Activated B cell treated with CpG ODN at 0.5 μM for 24 hours (primary cell): ENCODE results near the gene RPL12. TPM values are rescaled to one million over a fixed set of nuclear protein-coding genes. Genes with fewer than 3 reads are reported as not detected.
A peak's percentile ranks its signal among the peaks of the same experiment; 100 is the strongest.

Source experiments
- ATAC-seq: fragments of 200-7000 bp; cut with Tn5 transposase; one replicate; pipeline ENCODE4 v1.10.0; 2021; ENCODE audit warnings: low read depth, mild to moderate bottlenecking, moderate library complexity
- CTCF ChIA-PET: fragments of 350-600 bp; sonication (Branson Sonifier 250); formaldehyde crosslinking; loops from one replicate; lab custom pipeline; 2021; ENCODE audit warnings: antibody characterized with exemption; lab: Charles Lee
- POLR2A ChIA-PET: fragments of 350-600 bp; sonication (Branson Sonifier 250); formaldehyde crosslinking; loops from one replicate; lab custom pipeline; 2021; ENCODE audit warnings: antibody characterized with exemption; lab: Charles Lee
- DNase-seq: peaks from one replicate; pipeline ENCODE4 v3.0.0; 2022
- H3K27ac Mint-ChIP-seq: one replicate; pipeline ENCODE4 v1.8.0; 2020; ENCODE audit warnings: mixed read lengths
- H3K27me3 Mint-ChIP-seq: one replicate; pipeline ENCODE4 v1.8.0; 2021; ENCODE audit warnings: mixed read lengths
- H3K36me3 Mint-ChIP-seq: one replicate; pipeline ENCODE4 v1.8.0; 2021; ENCODE audit warnings: low read depth, mixed read lengths
- H3K4me1 Mint-ChIP-seq: one replicate; pipeline ENCODE4 v1.8.0; 2021; ENCODE audit warnings: mixed read lengths
- H3K4me3 Mint-ChIP-seq: one replicate; pipeline ENCODE4 v1.8.0; 2020; ENCODE audit warnings: mild to moderate bottlenecking, mixed read lengths
- H3K9me3 Mint-ChIP-seq: one replicate; pipeline ENCODE4 v1.8.0; 2020; ENCODE audit warnings: mixed read lengths
- intact Hi-C: fragments of 100-400 bp; cut with micrococcal nuclease; formaldehyde crosslinking; loops from one replicate; pipeline ENCODE4 v1.15.1; 2024
- total RNA-seq: library from RNA; stranded (reverse); gene quantifications from 2 replicates; pipeline ENCODE4 v1.2.3, GENCODE V29; 2022
- TF ChIP-seq, protein P1 (sequence below): fragments of 200-600 bp; IDR thresholded peaks from one replicate; pipeline ENCODE4 v1.8.0; 2022; ENCODE audit warnings: antibody characterized with exemption, mild to moderate bottlenecking

Gene RPL12
- total RNA-seq, 1 donor from 2014 or later = 2,307 TPM

DNA sequence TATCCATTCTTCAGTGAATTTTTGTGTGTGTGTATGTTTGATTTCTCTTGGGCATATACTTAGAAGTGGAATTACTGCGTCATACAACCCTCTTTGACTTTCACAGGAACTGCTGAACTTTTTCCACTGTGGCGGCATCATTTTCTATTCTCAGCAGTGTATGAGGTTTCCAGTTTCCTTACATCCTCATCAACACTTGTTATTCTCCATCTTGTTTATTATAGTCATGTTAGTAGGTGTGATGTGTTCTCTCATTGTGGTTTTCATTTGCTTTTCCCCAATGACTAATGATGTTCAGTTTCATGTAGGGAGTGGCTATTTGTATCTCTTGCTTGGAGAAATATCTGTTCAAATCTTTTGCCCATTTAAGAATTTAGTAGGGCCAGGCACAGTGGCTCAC lies 24.4 kb downstream of the RPL12 start:
- Mint-ChIP-seq H3K27ac (no peak overlapping the region), H3K9me3 (no peaks in the 10 kb centered on the region), H3K4me1 (peaks cover 41% of the 10 kb centered on the region), H3K4me3 (peak overlapping the region; percentile 33), H3K36me3 (peaks cover 45% of the 10 kb centered on the region), H3K27me3 (no peaks in the 10 kb centered on the region)
- ChIA-PET CTCF (no interaction called here), POLR2A (no interaction called here)
- DNase-seq = no peak
- TF ChIP-seq, protein P1, sequence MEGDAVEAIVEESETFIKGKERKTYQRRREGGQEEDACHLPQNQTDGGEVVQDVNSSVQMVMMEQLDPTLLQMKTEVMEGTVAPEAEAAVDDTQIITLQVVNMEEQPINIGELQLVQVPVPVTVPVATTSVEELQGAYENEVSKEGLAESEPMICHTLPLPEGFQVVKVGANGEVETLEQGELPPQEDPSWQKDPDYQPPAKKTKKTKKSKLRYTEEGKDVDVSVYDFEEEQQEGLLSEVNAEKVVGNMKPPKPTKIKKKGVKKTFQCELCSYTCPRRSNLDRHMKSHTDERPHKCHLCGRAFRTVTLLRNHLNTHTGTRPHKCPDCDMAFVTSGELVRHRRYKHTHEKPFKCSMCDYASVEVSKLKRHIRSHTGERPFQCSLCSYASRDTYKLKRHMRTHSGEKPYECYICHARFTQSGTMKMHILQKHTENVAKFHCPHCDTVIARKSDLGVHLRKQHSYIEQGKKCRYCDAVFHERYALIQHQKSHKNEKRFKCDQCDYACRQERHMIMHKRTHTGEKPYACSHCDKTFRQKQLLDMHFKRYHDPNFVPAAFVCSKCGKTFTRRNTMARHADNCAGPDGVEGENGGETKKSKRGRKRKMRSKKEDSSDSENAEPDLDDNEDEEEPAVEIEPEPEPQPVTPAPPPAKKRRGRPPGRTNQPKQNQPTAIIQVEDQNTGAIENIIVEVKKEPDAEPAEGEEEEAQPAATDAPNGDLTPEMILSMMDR = no peak
- intact Hi-C loops = no loop called here
- no peak for ATAC-seq

GRCh38 chr9:127424676-127424999 lies 26.6 kb downstream of the RPL12 start:
- Mint-ChIP-seq H3K9me3 (no peaks in the 10 kb centered on the region), H3K4me3 (peak overlapping the region; percentile 99), H3K27ac (peak overlapping the region; percentile 98), H3K27me3 (no peaks in the 10 kb centered on the region), H3K36me3 (peaks cover 30% of the 10 kb centered on the region), H3K4me1 (peaks cover 41% of the 10 kb centered on the region)
- ATAC-seq (no peak), DNase-seq (no peak)
- CTCF ChIA-PET = interaction anchor here (1.3 kb wide), 1 partner anchor 210 kb away, joined by 3 read pairs; no protein-coding TSS in a partner anchor
- TF ChIP-seq, protein P1 = no peak
- intact Hi-C loops = loop anchor here (1.0 to 2.0 kb wide), 4 partner anchors 27 to 210 kb away; partner anchors contain the start of genes LRSAM1, RPL12 and SLC2A8
- POLR2A ChIA-PET = interaction anchor here (0.6 to 2.5 kb wide), 14 partner anchors 9 to 1128 kb away, joined by 3 to 39 read pairs (median 4); partner anchors contain the start of genes LRSAM1, RPL12, SLC2A8 and SPTAN1

DNA sequence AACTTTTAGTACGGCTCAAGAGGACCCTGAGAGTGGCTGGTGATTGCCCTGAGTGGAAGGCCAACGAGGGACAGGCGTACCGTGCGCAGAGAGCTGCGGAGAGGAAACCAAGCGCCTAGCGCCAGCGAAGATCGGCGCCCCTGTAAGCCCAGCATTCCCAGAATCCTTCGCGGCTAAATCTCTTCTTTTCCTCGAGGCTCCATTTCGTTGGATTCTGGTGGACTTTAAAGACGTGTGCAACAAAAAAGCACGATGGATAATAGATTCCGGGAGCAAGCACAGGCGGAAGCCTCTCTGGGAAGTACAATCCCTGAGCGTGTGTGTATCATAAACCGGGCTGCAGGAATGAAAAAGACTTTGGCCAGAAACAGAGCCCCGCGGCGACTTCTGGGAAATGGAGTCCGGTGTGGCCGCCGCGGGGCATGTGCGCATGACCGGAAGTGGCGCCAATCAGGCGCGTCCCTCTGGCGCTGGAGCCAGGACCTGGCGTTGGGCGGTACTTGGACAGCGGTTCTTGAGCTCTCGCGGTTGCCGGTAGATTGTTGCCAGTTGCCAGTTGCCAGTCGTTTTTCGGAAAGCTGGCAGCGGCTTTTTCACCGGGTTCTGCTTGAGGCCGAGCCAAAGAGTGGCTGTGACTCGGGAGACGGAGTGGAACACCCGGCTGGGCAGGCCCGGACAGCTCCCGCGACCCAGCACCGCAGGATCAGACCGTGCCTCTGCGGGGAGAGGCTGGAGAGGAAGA lies 27.1 kb downstream of the RPL12 start, which contains the start of gene ZNF79:
Gene ZNF79, plus strand, starts transcription at position 449 of the 742 bp plus-strand sequence. CDS start 406 bp downstream, outside the sequence.
- TF ChIP-seq, protein P1 = no peak
- peak within 1 kb of the TSS; percentile 99 for H3K4me3 Mint-ChIP-seq
- ChIA-PET POLR2A (interaction anchor here (0.6 to 2.5 kb wide), 15 partner anchors 8 to 1128 kb away, joined by 3 to 39 read pairs (median 4); partner anchors contain the start of genes LRSAM1, RPL12, SLC2A8 and SPTAN1), CTCF (interaction anchor here (1.3 kb wide), 1 partner anchor 210 kb away, joined by 3 read pairs; no protein-coding TSS in a partner anchor)
- peaks cover 41% of the 10 kb centered on the region for H3K4me1 Mint-ChIP-seq
- H3K27me3 Mint-ChIP-seq = no peaks in the 10 kb centered on the region
- DNase-seq = peak; percentile 93
- intact Hi-C loops = loop anchor here (1.0 to 2.0 kb wide), 4 partner anchors 27 to 209 kb away; partner anchors contain the start of genes LRSAM1, RPL12 and SLC2A8
- peaks cover 27% of the 10 kb centered on the region for H3K36me3 Mint-ChIP-seq
- H3K9me3 Mint-ChIP-seq = no peaks in the 10 kb centered on the region
- peak within 1 kb of the TSS; percentile 98 for H3K27ac Mint-ChIP-seq
- ATAC-seq = peak; percentile 94

DNA sequence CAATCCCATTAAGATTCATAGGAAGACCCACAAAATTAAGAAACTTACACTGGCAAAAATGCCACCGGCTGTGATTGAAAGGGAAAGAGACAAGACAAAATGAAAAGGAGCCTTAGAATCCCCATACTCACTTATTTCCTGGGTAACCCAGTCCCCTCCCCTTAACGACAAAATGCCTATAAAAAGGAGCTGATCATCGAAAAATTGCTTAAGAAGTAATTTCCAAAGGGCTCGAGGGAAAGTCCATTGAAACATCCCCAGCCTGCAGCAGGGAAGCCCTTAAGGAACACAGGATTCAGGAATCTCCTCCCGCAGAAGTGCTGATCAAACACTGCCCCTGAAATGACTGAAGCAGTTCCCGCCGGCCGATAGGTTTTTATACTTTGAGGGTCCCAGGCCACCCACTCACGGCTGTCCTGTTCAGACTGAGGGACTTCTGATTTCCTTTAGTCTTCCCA lies 27.7 kb downstream of the RPL12 start:
- Mint-ChIP-seq H3K4me3 (peak overlapping the region; percentile 99), H3K27ac (peak overlapping the region; percentile 98), H3K9me3 (no peaks in the 10 kb centered on the region), H3K27me3 (no peaks in the 10 kb centered on the region), H3K4me1 (peaks cover 46% of the 10 kb centered on the region), H3K36me3 (peaks cover 22% of the 10 kb centered on the region)
- intact Hi-C loops = no loop called here
- DNase-seq (no peak), ATAC-seq (no peak)
- TF ChIP-seq, protein P1 = no peak
- POLR2A ChIA-PET = interaction anchor here (1.0 to 2.5 kb wide), 9 partner anchors 10 to 1129 kb away, joined by 3 to 39 read pairs (median 6); partner anchors contain the start of genes LRSAM1, RPL12, SLC2A8 and SPTAN1
- CTCF ChIA-PET = interaction anchor here (1.3 kb wide), 1 partner anchor 209 kb away, joined by 3 read pairs; no protein-coding TSS in a partner anchor

- POLR2A ChIA-PET = interaction anchor here (2.0 to 2.5 kb wide), 2 partner anchors 28 to 199 kb away, joined by 12 to 39 read pairs; partner anchors contain the start of genes LRSAM1 and RPL12
- H3K4me1 Mint-ChIP-seq = peaks cover 45% of the 10 kb centered on the region
- TF ChIP-seq, protein P1 = no peak
These were observed 28.4 kb downstream of the RPL12 start for GRCh38 chr9:127422787-127423186.

More at GRCh38 chr9:127422787-127423186, 28.4 kb downstream of the RPL12 start:
- Mint-ChIP-seq H3K27ac (peak overlapping the region; percentile 98), H3K9me3 (no peaks in the 10 kb centered on the region), H3K36me3 (peaks cover 17% of the 10 kb centered on the region), H3K27me3 (no peaks in the 10 kb centered on the region), H3K4me3 (peak overlapping the region; percentile 99)
- DNase-seq (no peak), ATAC-seq (no peak)
- intact Hi-C loops = no loop called here
- CTCF ChIA-PET = no interaction called here
